ENCODE data around the gene TSPAN1. TPM values are rescaled to one million over a fixed set of nuclear protein-coding genes. Genes with fewer than 3 reads are reported as not detected.

The TSPAN1 gene
- total RNA-seq, 2 donors from 2014 or later, result 1,021 to 1,136 TPM

Other genes with a start within 250 kb of the TSPAN1 start
- 1 to 10 TPM; 8.2 TPM for gene PIK3R3, start 42.5 kb upstream of the TSPAN1 start, total RNA-seq
- gene P3R3URF, start 1.4 kb downstream of the TSPAN1 start, total RNA-seq, result not detected
- gene POMGNT1, start 23.3 kb downstream of the TSPAN1 start, total RNA-seq, result 10 to 100 TPM; 20.9 to 38.9 TPM
- gene LURAP1, start 28.2 kb downstream of the TSPAN1 start, total RNA-seq, result 1 to 10 TPM in 1 of 2 donors, under 1 TPM in 1; 0.80 to 1.1 TPM
- gene RAD54L, start 72.7 kb downstream of the TSPAN1 start, total RNA-seq, result 10 to 100 TPM in 1 of 2 donors, 1 to 10 TPM in 1; 5.9 to 27.5 TPM
- 10 to 100 TPM; 49.3 to 55.8 TPM for gene LRRC41, start 128.5 kb downstream of the TSPAN1 start, total RNA-seq
- 100 to 1,000 TPM; 451 to 502 TPM for gene UQCRH, start 128.6 kb downstream of the TSPAN1 start, total RNA-seq
- gene NSUN4, start 165.7 kb downstream of the TSPAN1 start, total RNA-seq, result 10 to 100 TPM; 18.3 to 19.0 TPM
- 100 to 1,000 TPM in 1 of 2 donors, 10 to 100 TPM in 1; 70.0 to 117 TPM for gene FAAH, start 219.2 kb downstream of the TSPAN1 start, total RNA-seq